ENCODE measurements around the gene IRX4.
A peak's percentile ranks its signal among the peaks of the same experiment; 100 is the strongest.

The IRX4 gene

DNA sequence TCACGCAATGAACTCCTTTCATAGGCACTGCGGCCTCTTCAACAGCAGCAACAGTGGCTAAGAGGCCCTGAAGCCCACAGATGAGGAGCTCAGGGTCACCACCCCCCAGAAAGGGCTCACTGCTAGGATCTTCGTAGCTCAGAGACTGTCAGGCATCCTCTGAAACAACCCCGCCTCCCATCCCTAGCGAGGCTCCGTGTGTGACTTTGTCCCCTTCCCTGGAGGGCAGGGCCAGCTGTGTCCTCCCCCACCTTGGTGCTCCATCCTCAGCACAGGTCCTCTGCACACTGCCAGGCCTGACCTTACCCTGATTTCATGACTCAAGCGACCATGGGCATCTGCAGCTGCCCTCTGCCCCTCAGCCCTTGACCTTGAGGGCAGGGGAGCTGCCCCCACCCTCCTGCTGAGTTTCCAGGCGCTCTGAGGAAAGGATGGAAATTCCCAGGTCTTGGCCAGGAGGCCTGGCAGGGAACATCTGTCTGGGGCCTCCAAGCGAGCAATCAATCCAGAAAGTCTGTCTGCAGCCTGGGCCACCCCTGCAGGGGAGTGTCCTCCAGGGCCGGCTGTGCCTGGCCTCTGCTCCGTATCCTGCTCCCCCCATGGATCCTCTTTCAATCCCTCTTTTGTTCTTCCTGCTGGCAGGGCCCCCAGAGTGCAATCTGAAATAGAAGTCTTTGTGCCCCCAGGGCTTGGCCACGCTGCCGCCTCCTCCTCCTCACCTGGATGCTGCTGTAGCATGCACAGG lies 6.8 kb upstream of the IRX4 start:
- no peak for DNase-seq

DNA sequence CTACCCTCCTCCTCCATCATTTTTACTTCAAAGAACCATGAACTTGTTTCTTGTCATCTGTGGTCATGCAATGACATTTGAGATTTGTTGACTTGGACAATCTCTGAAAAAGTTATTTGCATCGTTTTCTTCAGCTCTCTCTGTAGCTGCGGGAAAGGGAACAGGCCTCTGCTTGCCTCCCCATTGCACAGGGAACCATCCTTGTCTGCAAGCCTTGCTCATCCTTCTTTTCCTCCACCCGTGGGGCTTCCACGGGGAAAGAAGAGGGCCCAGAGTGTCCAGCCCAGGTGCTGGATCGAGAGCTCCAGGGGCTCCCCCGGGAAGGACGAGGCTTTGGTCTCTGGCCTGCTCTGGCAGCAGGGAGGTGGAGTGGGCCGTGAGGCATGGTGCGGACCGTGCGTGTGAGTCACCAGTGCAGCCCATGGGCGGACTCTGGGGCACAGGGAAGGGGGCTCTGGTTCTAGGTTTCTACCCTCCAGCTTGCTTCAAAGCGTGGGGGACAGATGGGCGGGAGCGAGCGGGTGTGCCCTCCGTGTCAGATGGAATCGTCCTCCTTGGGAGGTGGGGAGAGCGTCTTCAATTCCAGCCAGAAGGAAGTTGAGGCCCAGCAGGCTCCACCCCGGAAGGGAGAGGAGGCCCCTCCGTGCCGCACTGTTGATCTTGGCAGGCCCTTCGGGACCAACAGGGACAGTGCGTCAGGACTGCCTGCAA lies 6.0 kb upstream of the IRX4 start:
- no peak for DNase-seq

DNA sequence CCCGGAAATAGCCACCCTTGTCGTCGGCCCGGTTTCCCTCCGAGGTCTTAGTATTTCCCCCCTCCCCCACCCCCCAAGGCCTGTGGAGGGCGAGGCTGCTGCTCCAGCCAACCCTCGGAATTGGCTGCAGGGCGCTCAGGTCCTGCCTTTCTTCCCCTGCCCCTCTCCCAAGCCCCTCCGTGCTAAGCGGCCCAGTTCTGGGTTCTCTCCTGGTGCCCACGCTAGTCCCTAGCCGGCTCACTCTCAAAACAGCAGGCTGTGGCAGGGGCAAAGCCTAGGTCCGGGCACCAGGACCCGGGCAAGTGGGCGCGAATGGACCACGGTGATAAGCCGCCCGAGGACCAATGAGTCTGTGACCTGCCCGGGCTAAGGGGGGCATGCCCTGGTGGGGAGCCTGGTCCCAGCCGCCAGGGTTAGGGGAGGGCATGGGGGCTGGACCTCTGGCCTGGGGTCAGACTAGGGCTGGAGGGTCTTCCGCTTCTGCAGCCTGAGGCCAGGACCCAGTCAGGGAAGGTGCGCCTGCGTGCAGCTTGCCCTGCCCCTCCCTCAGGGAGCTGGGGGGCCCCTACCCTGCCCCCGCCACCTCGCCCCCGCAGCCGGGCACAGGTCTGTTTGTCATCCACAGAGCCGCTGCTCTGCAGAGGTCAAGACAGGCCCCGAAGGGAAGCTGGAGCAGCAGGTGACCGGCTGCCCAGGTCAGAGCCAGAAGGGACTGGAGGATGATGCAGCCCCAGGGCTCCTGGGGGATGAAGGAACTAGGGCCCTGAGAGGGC lies 5.0 kb upstream of the IRX4 start:
- DNase-seq = no peak

DNA sequence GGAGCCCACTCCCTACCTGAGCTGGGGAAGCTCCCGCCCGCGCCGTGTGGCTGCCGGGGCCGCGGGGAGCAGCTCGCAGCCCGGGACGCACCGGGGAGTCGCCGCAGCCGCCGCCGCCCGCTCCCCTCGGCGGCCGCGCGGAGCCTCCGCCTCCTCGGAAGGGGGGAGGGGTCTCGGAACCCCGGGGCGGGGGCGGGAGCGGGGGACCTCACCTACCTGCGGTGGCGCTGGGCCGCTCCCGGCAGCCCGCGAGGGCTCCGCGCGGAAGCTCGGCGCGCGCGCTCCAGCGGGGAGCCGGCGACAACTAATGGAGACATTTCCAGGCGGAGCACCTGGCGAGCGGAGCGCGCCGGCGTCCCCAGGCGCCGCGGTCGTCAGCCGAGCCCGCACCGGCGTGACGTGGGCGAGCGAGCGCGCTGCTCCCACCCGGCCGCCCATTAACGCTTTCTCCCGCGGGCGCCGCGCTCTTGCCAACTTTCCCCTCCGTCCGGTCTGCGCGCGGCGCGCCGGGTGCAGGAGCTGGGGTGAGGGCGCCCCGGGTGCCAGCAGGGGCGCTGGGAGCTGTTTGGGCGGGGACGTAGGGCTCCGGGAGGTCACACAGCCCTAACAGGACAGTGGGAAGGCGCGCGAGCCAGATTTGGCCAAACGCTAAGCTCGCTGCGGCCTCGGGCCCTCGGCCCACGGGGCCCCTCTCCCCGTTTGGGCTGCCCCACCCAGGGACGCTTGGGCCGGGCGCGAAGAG lies 4.3 kb upstream of the IRX4 start:
- no peak for DNase-seq

DNA sequence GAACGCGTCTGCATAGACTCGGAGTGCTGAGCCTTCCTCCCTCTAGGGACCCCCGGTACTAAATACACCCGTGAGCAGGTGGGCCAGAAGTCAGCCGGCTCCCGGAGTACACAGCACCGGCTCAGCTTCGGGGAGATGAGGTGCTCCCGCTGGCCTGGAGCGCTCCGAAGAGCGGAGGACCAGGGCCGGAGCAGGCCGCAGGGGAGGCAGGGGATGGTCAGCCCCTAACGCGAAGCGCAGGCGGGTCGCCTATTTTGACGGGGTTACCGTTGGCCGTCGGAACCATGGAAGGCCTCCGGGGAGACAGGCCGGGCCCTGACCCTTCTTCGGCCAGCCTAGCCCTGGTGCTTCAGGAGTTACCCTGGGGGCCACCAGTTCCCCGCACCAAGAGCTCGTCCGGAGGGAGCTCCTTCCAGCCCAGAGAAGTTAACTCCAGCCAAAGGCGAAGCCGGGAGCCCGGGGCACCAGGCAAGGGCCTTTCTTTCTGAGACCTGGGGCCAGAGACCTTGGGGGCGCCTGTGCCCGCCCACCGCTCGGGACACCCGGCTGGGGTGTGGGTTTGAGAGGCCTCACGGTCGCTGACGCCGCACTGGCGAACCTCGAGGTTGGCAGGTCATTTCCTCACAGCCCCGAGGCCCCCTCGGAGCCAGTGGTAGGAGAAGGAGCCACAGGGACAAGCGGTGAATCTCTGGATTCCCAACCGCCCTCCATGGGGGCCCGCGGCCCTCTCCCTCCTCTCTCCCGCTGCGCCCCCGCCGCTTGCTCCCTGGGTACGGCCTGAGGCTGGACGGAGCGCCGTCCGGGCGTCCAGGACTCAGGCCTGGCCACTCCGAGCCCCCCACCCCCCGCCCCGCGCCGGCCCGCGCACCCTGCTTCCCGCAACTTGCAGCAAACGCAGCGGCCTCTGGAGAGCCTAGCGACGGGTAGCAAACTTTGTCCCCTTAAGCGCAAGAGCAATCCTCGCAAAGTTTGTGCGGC lies 3.4 kb upstream of the IRX4 start:
- no peak for DNase-seq

DNA sequence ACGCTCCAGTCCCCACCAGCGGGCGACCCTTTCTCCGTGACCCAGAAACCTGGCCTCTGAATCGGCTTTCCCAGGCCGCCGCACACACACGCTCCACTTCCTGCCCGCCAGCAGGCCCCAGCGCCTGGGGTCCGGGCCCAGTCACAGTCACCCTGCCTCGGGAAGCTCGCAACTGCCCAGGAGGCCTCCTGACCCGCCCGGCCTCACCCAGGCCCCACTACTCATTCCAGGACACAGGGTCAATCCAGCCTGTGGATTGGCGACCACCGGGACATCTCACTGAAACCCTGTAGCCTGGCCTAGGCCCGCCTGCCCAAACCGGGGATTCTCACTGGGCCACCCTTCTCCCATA lies 2.7 kb upstream of the IRX4 start:
- DNase-seq = no peak

DNA sequence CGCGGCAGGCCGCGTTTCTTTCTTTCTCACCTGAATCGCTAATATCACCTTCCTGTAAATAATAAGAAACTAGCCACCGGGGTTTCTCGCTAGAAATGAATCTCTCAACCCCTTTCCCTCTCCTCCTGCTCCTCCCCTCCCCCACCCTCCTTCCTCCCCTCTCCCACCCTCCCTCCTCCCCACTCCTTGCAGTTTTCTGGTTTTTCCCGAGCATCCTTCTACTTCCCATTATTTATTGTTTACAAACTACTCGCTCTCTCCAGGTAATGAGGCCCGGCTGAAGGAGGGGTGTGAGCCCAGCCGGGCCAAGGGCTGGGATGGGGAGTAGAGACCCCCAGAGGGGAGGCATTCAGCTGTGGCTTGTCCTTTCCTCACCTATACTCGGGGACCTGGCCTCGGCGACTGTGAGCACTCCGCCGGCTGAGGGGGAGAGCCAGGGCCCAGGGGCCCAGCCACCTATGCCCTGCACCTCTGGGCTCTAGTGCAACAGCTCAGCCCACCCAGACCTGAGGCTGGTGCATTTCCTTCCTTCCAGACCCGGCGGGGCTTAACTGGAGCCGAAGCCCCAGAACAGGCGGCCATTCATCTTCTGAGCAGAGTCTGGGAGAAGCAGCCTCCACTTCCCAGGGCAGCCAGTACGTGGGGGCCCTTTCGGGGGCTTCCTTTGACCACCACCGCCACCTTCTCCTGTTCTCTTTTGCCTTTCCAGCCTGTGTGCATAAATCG lies 2.1 kb upstream of the IRX4 start:
- no peak for DNase-seq

DNA sequence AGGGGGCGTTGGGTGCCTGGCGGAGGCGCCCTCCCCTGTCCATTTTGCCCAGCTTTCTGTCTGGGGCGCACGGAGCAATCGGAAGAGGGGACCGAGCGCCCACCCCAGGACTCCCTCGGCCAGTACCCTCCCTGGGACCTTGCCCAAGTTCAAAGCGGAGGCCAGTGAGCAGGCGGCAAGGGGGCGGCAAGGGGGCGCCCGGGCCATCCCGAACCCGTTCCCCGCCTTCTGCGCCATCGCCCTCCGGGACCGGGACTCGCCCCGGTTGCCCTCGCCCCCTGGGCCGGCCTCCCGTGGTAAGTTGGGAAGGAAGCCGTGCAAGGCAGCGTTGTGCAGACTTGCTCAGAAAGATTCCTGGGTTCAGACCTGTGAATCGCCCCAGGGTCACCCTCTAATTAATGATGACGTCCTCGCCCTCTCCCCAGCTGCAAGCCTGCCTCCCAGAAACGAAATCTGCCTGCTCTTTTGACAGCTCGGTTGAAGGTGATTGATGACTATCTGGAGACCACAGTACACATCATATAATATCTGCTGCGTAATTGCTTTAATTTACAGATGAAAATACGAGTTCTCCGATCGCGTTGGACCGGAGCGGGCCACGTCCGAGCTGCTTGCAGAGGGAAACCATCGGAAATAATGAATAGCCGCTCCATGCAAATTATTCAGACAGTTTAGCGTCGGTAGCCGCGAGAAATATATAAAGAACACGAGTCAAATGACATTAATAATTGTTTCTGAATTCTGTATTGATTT lies 1.4 kb upstream of the IRX4 start:
- DNase-seq = no peak

DNA sequence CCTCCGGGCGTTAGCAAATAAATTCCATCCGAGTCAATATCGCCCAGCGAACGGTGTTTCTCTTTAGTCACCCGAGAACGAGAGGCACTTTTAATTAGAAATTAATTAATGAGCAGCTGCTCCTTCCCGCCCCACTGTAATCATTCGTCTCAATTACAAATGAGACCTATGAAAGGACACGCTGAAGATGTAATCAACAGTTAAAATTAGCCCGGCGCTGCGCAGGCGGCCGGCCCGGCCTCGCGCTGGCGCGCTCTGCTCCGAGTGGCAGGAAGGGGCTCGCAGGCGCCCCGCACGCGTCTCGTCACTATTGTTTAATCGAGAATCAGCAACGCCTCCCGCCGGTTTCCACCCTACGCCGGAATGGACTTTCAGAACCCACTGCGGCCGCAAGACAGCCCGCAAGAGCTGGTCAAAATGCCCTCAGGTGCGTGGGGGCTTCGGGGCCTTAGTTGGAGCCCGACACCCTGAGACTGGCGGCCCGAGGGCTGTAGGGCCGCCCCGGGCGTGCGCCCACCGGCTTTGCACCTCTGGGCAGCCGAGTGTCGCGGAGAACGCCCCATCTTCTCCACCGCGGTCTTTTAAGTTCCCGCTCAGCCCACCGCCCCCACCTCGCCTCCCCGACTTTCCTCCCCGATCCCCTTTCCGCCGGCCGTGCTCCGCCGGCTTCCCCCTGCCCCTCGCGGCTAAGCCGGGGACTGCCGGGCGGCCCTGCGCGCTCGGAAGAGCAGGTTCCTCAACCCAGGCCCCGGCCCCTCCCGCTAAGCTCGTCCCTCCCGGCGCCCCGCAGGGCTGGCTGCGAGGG lies 597 bp upstream of the IRX4 start:
- DNase-seq = no peak

DNA sequence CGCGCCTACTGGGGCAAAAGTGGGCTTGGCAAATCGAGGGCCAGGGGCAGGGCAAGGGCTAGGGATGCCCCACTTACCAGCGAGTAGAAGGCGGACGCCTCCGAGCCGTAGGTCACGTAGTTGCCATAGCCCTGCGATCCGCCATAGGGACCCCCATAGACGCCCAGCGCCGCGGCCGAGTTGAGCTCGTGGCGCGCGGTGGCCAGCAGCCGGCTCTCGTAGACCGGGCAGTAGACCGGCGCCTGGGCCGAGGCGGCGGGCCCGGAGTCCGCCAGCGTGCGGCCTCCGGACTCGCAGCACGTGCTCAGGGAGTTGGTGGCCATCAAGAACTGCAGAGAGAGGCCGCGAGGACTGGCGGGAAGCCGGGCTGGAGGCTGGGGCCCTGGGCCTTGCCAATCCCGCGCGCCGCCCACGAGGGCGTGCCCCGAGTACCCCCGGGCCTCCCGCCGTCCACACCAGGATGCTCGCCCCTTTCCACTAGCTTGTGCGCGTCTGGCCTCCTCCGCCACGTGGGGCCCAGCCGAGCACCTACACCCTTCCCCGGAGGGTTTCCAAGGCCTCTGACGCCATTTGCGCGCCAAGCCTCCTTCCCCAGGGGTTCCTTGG lies 891 bp downstream of the IRX4 start:
- DNase-seq = no peak

DNA sequence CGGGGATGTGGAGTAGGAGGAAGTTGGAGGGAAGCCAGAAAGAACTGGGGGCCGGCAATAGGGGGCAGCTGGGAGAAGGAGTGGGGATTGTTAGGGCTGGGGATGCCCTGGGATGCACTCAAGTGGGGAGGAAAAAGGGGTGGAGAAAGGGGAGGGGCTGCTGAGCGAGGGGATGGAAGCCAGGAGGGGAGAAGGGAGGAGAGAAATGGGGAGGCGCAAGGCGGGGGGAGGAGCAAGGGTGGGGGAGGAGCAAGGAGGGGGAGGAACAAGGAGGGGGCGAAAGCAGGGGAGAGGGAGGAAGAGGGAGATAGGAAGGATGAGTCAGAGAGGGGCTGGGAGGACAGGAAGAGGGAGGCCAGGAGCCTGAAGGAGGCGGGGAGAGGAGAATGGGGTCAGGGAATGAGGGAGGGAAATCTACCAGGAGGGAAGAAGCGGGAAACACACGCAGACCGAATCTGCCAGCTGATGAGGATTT lies 1.6 kb downstream of the IRX4 start:
- DNase-seq = peak; percentile 48

DNA sequence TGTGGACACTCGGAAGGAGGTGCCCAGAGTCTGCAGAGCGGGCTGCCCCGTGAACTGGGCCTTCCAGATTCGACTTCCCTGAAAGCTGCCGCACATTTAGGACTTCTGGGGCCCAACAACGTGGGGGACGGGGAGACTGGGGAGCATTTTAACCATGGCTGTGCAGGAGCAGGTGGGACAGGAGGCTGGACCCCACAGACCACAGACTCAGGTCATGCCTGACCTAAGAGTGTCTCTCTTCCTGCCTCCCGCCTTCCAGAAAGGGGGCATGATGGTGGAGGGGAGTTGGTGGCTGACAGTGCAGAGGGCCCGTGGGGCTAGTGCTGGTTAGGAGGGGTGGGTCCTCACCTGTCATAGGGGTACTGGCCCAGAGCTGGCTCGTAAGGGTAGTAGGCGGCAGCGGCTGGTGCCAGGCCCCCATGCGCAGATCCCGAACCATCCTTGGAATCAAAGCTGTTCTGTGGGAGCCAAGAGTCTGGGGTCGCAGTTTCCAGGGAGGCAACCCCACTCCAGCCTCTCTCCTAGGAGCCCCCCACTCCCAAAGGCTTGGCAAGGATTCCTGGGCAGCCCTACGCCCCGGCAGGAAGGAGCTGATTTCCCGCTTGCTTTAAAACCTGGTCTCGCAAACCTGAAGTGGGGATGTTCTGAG lies 2.2 kb downstream of the IRX4 start:
- no peak for DNase-seq

DNA sequence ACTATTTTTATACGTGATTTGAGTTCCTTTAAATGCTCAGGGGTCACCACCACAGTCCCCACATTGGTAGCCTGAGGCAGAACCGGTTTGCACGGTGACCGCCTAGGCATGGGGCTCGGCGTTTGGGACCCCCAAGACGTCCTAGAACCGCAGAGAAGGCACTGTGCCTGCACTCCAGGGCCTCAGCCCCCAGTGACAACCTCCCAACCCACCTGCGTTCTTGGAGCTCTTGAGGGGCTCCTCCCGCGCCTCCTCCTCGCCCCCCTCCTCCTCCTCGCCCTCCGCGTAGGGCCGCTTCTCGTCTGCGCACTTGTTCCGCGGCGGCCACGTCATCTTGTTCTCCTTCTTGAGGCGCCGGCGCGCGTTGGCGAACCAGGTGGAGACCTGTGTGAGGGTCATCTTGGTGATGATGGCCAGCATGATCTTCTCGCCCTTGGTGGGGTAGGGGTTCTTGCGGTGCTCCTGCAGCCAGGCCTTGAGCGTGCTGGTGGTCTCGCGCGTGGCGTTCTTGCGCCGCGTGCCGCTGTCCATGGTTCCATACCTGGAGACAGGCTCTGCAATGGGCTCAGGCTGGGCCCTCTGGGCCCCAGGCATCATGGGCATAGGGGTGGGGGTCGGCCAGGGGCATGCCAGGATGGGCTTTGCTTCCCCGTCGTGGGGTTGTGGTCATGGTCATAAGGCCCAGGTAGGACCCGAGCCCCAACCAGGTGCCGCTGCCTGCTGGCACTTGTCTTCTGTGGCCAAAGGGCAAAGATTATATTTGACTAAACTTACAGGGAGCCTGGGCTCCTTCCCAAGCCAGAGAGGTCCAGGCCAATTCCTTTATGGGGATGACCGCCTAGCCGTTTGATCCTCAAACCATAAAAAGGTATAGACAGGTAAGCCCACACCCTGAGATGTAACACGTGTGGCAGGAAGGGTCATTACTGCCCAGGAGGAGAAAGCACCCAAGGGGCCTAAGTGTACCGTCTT lies 3.1 kb downstream of the IRX4 start:
- DNase-seq = no peak

DNA sequence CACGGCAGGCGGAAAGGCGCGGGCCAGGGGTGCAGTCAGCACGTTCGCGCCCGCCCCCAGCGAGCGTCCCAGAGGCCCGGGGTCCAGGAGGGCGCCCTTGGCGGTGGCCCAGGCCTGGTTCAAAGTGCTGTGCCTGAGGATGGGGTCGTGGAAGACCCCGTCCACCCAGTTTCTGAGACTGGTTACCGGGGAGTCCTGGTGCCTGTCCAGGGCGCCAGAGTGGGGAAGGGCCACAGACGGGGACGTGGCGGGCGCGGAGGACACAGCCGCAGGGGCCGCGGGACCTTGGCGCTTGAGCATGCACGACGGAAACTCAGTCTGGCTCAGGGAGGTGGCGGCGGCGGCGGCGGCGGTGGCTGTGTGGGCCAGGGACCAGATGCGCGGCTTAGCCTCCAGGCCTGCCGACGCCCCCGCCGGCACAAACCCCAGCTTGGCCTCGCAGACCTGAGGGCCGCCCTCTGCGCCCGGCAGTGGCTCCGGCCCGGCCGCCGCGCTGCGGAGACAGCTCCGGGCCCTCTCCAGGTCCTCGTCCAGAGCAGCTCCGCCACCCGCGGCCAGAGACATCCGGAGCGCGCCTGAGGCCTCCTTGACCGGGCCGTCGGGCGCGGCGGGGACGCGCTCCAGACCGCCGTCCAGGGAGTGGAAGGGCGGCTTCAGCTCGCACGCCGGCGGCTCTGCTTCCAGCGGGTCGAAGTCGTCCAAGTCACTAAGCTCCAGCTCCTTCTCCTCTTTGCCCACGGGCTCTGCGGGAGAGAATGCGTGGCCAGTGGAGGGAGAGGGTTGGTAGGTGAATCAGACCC lies 4.5 kb downstream of the IRX4 start:
- no peak for DNase-seq

DNA sequence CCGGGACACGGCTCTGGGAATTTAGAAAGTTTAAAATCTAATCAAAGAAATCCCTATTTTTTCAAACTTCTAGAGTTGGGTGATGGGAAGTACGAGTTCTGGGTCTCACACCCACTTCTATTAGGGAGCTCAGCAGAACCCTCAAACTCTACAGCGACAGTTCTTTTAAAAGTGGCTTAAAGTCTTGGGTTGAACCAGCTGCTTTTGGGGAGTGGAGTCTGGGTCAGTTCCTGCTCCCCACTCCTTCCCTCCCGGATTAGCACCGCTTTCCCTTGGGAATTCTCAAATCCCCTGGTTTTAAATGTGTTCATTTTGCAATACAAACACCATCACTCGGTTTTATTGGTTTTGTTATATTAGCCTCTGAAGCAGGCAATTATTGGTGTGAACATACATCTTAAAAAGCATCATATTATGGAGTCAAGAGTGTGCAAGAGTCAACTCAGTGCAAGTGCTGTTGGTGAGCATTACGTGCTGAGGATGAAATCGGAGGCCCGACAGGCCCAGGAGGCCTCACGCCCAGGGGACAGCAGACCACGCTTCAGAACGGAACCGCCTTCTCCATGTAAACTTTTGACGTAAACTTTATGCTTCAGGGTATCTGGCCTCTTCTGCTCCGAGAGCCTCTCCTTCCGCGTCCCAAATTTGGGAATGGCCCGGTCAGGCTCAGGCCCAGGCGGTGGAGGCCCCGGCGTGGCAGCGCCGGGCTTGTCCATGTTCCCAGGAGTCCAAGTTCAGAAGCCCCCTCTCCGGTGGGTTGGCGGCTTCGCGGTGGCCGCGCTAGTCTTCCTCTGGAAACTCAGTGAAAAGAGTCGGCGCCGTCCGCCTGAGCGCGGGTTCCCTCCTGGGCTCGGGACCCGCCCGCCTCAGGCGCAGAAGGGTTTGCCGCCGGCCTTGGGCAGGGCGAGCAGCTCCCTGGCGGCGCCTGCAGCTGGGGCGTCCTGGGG lies 5.3 kb downstream of the IRX4 start:
- no peak for DNase-seq
